ENCODE data around the gene SBNO2.

SBNO2 gene

GRCh38 chr19:1103708-1104310 is 70.3 kb downstream of the SBNO2 start, which contains the start of gene GPX4:
Gene GPX4, plus strand, starts transcription at chr19:1103994. Its CDS starts 50 bp downstream, at chr19:1104044.
- peak; percentile 96 to 100 (median 99) for DNase-seq
- intact Hi-C loops (cut with DNase I) = no loop called here

DNA sequence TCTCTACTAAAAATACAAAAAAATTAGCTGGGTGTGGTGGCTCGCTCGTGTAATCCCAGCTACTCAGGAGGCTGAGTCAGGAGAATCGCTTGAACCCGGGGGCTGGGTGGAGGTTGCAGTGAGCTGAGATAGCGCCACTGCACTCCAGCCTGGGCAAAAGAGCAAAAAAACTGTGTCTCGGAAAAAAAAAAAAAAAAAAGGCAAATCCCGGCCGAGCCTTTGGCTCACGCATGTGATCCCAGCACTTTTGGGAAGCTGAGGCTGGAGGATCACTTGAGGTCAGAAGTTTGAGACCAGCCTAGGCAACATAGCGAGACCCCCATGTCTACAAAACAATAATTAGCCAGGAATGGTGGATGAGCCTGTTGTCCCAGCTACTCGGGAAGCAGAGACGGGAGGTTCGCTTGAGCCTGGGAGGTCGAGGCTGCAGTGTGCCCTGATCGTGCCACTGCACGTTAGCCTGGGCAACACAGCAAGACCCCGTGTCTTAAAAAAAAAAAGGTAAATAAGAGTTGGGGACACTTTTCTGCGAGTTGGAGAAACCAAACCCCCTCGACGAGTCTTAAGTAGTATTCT is 70.8 kb downstream of the SBNO2 start:
- no peak for DNase-seq
- intact Hi-C loops (cut with DNase I) = no loop called here

DNA sequence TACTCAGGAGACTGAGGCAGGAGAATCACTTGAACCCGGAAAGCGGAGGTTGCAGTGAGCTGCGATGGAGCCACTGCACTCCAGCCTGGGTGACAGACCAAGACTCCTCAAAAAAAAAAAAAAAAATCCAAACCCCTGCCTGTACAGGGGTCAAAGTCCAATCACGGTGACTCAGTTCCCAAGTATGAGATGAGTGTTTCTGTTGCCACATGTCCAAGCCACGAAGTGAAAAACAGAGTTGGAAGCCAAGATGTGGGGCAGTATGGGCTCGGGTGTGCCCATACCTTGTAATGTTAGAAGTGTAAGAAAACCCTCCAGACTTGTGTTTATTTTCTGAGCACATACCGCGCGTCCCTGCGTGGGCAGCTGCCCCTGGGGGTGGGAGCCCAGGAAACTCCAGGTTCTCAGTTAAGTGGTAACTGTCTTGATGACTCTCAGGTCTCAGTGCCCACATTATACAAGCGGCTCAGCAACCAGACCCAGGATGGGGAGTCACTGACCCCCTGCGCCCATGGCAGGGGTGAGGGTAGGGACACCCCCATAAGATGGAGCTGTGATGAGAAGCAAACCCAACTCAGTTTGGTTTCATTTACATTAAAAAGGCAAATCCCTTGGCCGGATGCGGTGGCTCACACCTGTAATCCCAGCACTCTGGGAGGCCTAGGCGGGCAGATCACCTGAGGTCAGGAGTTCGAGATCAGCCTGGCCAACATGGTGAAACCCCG is 71.5 kb downstream of the SBNO2 start:
- DNase-seq = no peak
- intact Hi-C loops (cut with DNase I) = no loop called here

DNA sequence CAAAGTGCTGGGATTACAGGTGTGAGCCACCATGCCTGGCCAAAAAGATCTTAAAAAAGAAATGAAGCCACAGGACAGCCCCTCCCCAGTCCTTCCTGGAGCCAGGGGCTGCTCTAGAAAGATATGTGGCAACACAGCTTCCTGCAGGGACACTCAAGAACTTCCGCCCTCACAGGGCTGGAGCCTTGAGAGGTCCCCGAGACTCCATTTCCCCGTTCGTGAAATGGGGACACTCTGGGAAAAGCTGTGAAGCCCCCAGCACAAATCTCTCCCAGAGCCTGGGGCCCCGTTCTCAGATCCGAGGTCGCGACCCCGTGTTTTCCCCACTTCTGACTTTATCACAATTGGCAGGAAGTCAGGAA is 72.8 kb downstream of the SBNO2 start:
- peak in 1 of 42 donors; percentile 58 for DNase-seq
- intact Hi-C loops (cut with DNase I) = no loop called here

- intact Hi-C loops (cut with DNase I) = no loop called here
- DNase-seq = no peak
Observed at GRCh38 chr19:1098177-1099051, 75.7 kb downstream of the SBNO2 start.

GRCh38 chr19:1097810-1098176 is 76.3 kb downstream of the SBNO2 start:
- intact Hi-C loops (cut with DNase I) = no loop called here
- no peak for DNase-seq

- intact Hi-C loops (cut with DNase I) = no loop called here
Observed at GRCh38 chr19:1094978-1095701, 78.9 kb downstream of the SBNO2 start, which contains the start of gene POLR2E. Gene POLR2E, minus strand, starts transcription at chr19:1095375. Its CDS starts 60 bp downstream, at chr19:1095315.

DNA sequence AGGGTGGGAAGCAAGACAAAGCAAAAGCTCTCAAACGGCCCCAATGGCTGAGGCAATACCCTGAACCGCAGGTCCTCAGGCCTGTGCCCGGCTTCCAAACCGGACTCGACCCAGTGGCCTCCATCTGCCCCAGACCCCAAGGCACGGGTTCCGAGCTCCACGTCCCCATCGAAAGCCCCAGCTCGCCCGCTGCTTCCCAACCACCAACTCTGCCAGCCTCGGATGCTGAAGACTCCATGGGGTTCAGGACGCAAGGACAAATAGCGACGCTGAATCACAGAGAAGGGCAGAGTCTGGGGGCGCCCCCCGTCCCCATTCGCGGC is 79.5 kb downstream of the SBNO2 start:
- intact Hi-C loops (cut with DNase I) = no loop called here
- no peak for DNase-seq

More at GRCh38 chr19:1094978-1095701, 78.9 kb downstream of the SBNO2 start, which contains the start of gene POLR2E:
- DNase-seq = peak; percentile 98 to 100 (median 99)

- intact Hi-C loops (cut with DNase I) = no loop called here
Observed at GRCh38 chr19:1093811-1094553, 80.1 kb downstream of the SBNO2 start.

DNA sequence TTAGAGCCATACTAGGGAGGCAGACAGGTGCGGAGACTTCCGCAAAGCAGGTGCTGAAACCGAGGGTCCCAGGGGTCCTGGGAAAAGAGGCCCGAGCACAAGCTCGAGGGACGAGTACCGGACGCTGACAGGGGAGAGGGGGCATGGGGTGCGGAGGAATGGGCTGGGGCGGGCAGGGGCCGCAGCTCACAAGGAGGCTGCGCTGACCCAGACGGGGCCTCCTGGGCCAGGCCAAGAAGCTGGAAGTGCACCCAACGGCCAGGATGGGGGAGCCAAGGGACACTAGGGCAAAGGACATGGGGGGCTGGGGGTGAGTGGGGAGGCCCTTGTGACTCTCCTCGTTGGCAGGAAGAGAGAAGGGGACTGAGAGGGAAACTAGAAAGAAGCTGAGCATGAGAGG is 80.7 kb downstream of the SBNO2 start:
- intact Hi-C loops (cut with DNase I) = no loop called here

More at GRCh38 chr19:1093811-1094553, 80.1 kb downstream of the SBNO2 start:
- DNase-seq = no peak

DNA sequence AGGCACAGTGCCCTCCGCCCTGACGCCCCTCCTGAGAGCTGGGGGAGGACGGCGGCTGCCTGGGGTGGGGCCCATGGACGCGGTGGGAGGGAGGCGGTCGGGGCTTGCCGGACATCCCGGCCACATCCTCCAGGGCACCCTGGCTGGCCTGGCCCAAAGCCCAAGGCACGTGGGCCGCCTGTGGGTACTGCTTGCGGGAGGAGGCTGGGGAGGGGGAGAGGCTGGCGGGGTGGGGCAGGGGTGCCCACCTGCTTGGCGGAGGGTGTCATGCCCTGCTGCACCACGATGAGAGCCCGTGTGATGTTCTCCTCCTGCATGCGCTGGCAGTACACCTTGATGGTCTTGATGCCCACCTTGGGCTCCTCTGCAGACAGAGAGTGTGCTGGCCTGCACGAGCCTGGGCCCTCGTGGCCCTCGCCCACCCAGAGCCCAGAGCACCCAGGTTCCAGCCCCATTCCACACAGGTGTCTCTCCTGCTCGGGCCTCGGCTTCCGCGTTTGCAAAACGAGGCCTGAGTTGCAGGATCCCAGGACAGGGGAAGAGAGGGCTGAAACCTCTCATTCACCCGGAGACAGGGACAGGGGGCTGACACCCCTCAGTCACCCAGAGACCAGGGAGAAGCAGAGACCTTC is 82.4 kb downstream of the SBNO2 start:
- intact Hi-C loops (cut with DNase I) = no loop called here
- DNase-seq = no peak

More for the DNA sequence above, 80.7 kb downstream of the SBNO2 start:
- DNase-seq = no peak

DNA sequence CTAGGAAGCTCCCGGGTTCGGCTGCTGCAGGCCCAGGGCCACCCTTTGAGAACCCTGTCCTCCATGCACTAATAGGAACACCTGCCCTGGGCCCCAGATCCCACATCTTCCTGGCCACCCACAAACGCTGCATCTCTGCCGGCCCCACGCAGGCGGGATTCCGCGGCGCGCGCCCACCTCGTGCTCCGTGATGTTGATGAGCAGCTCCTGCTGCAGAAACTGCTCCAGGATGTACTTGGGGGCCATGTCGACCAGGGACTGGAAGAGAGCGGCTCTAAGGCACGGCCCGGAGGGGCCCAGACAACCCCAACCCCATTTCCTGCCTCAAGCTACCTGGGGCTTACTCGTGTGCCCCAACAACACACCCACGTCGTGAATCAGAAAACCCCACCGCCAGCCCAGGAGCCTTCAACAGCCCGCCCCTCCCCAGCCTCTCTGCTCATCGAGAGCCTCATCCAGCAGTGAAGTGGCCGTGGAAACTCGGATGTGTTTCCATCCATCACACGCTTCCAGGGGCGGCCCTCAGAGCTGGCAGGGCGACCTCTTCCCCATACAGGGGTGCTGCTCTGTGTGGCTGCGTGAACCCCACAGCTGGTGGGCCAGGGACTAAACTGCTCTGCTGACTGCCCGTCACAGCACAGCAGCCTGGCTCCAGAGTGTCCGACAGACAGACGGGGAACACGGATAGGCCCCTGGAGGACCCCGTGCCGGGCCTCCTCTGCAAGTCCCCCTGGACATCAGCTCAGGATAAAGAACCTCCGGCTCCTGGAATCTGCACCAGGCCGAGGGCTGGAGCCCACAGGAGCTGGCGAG is 83.1 kb downstream of the SBNO2 start:
- intact Hi-C loops (cut with DNase I) = no loop called here
- DNase-seq = peak in 16 of 42 donors; percentile 26 to 75 (median 54)

DNA sequence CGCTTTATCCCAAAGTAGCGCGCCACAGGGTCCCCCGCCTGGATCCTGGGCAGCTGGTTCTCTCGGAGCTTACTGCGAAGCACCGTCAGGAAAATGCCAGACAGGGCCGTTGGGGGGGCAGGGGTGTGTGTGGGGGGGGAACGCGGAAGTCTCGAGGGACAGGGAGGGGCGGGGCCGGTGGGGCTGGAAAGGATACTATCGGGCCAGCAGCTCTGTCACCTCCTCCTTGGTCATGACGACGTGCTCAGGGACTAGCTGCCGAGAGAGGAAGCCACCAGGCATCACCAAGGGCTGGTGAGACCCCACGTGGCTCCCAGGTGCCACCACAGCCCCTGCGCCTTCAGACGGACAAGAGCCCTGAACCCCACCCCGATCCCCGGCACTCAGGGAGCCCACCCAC is 84.2 kb downstream of the SBNO2 start:
- DNase-seq = no peak
- intact Hi-C loops (cut with DNase I) = no loop called here

GRCh38 chr19:1089126-1089771 is 84.8 kb downstream of the SBNO2 start:
- no peak for DNase-seq
- intact Hi-C loops (cut with DNase I) = no loop called here

DNA sequence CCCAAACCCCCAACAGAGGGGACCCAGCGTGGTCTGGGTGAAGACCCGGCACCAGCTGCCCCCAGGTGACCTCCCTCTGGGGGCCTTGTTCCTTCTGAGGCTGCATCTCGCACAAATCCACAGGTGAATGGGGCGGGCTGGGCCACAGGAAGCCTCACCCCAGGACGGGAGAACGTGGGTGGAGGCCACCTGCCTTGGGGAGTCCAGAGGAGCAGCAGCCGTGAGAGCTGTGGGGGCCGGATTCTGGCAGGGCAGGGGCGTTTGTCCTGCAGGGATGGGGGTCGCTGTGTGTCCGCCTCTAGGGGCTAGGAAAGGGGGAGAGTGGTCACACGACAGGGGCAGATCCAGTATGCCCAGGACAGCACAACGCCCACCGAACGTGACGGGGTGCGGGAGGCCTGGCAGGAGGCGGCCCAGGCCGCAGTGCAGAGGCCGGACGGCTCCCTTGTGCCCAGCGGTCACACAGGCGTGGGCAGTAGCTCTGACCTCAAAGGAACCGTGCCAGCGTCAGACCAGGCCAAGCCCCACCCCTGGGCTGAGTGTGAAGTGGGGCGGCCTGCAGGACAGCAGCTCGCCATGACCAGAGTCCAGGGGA is 85.6 kb downstream of the SBNO2 start:
- peak in 1 of 42 donors; percentile 16 for DNase-seq
- intact Hi-C loops (cut with DNase I) = no loop called here

GRCh38 chr19:1087813-1088415 is 86.2 kb downstream of the SBNO2 start:
- DNase-seq = peak in 19 of 42 donors; percentile 34 to 69 (median 51)
- intact Hi-C loops (cut with DNase I) = no loop called here
